Eye (tissue), 1 donor: ENCODE measurements around the gene PIGZ.

Source experiments
- DNase-seq: peaks from one replicate; pipeline ENCODE4 v3.0.0-alpha.2; 2015

Gene PIGZ

GRCh38 chr3:197001972-197002700 is 33.5 kb upstream of the PIGZ start:
- peak; percentile 70 for DNase-seq

- peak; percentile 22 for DNase-seq
Measured at GRCh38 chr3:197001106-197001971, 32.7 kb upstream of the PIGZ start.

- DNase-seq, result no peak
Measured at GRCh38 chr3:197000211-197000610, 31.6 kb upstream of the PIGZ start.

- DNase-seq, result no peak
Measured at GRCh38 chr3:196998966-196999760, 30.5 kb upstream of the PIGZ start.

- no peak for DNase-seq
Measured at GRCh38 chr3:196997311-196997710, 28.7 kb upstream of the PIGZ start.

- DNase-seq, result no peak
Measured at GRCh38 chr3:196996454-196997265, 28.0 kb upstream of the PIGZ start.

- DNase-seq, result no peak
Measured at GRCh38 chr3:196995646-196996355, 27.2 kb upstream of the PIGZ start.

- no peak for DNase-seq
Measured at GRCh38 chr3:196995027-196995426, 26.4 kb upstream of the PIGZ start.

GRCh38 chr3:196994056-196994455 is 25.4 kb upstream of the PIGZ start:
- no peak for DNase-seq

- no peak for DNase-seq
Measured at GRCh38 chr3:196992461-196993065, 23.9 kb upstream of the PIGZ start.

- no peak for DNase-seq
Measured at GRCh38 chr3:196991581-196992460, 23.2 kb upstream of the PIGZ start.

- DNase-seq, result no peak
Measured at GRCh38 chr3:196990601-196991007, 22.0 kb upstream of the PIGZ start.

- DNase-seq, result no peak
Measured at GRCh38 chr3:196989721-196990262, 21.2 kb upstream of the PIGZ start.

GRCh38 chr3:196988241-196989029 is 19.8 kb upstream of the PIGZ start:
- no peak for DNase-seq

GRCh38 chr3:196987022-196987421 is 18.4 kb upstream of the PIGZ start:
- no peak for DNase-seq

- no peak for DNase-seq
Measured at GRCh38 chr3:196985954-196986885, 17.6 kb upstream of the PIGZ start.

GRCh38 chr3:196985298-196985697 is 16.7 kb upstream of the PIGZ start:
- DNase-seq, result no peak

GRCh38 chr3:196983186-196983585 is 14.6 kb upstream of the PIGZ start:
- no peak for DNase-seq
